ENCODE measurements around the gene USP24. TPM values are rescaled to one million over a fixed set of nuclear protein-coding genes. Genes with fewer than 3 reads are reported as not detected.

The USP24 gene
- total RNA-seq, 1 donor from 2014 or later = 44.6 TPM

- Mint-ChIP-seq H3K9me3 (peaks cover 5% of the 10 kb centered on the region), H3K4me1 (no peaks in the 10 kb centered on the region), H3K4me3 (no peak overlapping the region), H3K36me3 (ENCODE audit: low read depth) (peaks cover 32% of the 10 kb centered on the region), H3K27ac (ENCODE audit: unreplicated experiment) (peak overlapping the region; percentile 53), H3K27me3 (ENCODE audit: low read depth) (no peaks in the 10 kb centered on the region)
- DNase-seq (ENCODE audit: low read depth, low spot score) = no peak
- no peak for TF ChIP-seq CTCF (conservative IDR thresholded peaks at IDR 0.05)
Observed at GRCh38 chr1:55179177-55179835, 35.9 kb downstream of the USP24 start.

- TF ChIP-seq CTCF (conservative IDR thresholded peaks at IDR 0.05) = no peak
- no peak overlapping the region for H3K27ac Mint-ChIP-seq (ENCODE audit: unreplicated experiment)
Observed at GRCh38 chr1:55172687-55173086, 42.5 kb downstream of the USP24 start.

DNA sequence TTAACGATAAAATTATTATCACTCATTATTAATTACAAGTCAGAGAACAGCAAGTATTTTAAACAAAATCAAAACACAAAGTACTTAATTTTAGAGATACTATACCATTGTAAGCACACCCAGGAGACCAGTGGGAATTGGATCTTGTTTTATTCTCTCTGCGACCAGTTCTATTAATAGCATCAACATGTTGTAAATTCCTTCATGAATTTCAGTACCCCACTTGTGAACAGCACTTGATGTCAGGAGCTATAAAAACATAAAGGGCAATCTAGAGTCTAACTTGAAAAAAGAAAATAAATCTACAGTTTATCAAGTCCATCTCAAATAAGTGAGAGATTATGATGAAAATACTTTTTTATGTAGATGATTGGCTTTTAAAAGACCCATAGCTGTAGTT, 42.9 kb downstream of the USP24 start:
- Mint-ChIP-seq H3K27me3 (ENCODE audit: low read depth) (no peaks in the 10 kb centered on the region), H3K36me3 (ENCODE audit: low read depth) (peaks cover 15% of the 10 kb centered on the region), H3K27ac (ENCODE audit: unreplicated experiment) (no peak overlapping the region), H3K4me1 (peaks cover 43% of the 10 kb centered on the region), H3K4me3 (no peak overlapping the region), H3K9me3 (no peaks in the 10 kb centered on the region)
- TF ChIP-seq CTCF (conservative IDR thresholded peaks at IDR 0.05) = no peak
- DNase-seq (ENCODE audit: low read depth, low spot score) = no peak

More at GRCh38 chr1:55172687-55173086, 42.5 kb downstream of the USP24 start:
- Mint-ChIP-seq H3K4me3 (no peak overlapping the region), H3K27me3 (ENCODE audit: low read depth) (no peaks in the 10 kb centered on the region), H3K36me3 (ENCODE audit: low read depth) (peaks cover 15% of the 10 kb centered on the region), H3K4me1 (peaks cover 39% of the 10 kb centered on the region), H3K9me3 (no peaks in the 10 kb centered on the region)
- DNase-seq (ENCODE audit: low read depth, low spot score) = no peak

- DNase-seq (ENCODE audit: low read depth, low spot score) = no peak
- Mint-ChIP-seq H3K4me1 (peaks cover 47% of the 10 kb centered on the region), H3K4me3 (no peak overlapping the region), H3K36me3 (ENCODE audit: low read depth) (peaks cover 15% of the 10 kb centered on the region), H3K9me3 (no peaks in the 10 kb centered on the region), H3K27me3 (ENCODE audit: low read depth) (no peaks in the 10 kb centered on the region), H3K27ac (ENCODE audit: unreplicated experiment) (no peak overlapping the region)
- no peak for TF ChIP-seq CTCF (conservative IDR thresholded peaks at IDR 0.05)
Observed at GRCh38 chr1:55171694-55172093, 43.5 kb downstream of the USP24 start.

GRCh38 chr1:55170426-55170825, 44.7 kb downstream of the USP24 start:
- DNase-seq (ENCODE audit: low read depth, low spot score) = no peak
- peaks cover 47% of the 10 kb centered on the region for H3K4me1 Mint-ChIP-seq
- peaks cover 15% of the 10 kb centered on the region for H3K36me3 Mint-ChIP-seq (ENCODE audit: low read depth)
- no peak for TF ChIP-seq CTCF (conservative IDR thresholded peaks at IDR 0.05)
- H3K27ac Mint-ChIP-seq (ENCODE audit: unreplicated experiment) = peak overlapping the region; percentile 14
- no peak overlapping the region for H3K4me3 Mint-ChIP-seq
- H3K9me3 Mint-ChIP-seq = no peaks in the 10 kb centered on the region
- no peaks in the 10 kb centered on the region for H3K27me3 Mint-ChIP-seq (ENCODE audit: low read depth)
